ENCODE data around the gene IL1RAP.

DNA sequence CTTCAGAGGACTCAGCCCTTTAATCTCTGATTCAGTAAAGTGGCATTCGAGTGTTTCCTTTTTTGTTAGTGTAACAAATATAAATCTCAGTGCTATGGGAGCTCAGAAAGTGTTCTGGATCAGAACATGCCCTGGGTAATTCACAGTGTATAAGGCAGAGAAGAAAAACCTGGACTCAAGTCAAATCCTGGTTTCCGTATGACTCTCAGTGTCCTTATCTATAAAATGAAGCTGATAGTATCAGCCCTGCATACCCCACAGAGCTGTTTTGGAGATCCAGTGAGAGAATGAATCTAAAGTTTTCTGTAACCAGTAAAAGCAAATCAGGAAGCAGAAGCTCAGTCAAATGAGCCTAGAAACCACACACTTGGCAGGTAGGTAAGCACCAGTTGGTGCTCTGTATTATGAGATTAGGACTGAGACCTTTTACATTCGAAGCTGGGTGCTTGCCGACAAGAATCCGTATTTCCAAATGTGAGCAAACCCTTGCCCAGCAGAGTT lies 67.2 kb downstream of the IL1RAP start:
- TF ChIP-seq, protein P1, sequence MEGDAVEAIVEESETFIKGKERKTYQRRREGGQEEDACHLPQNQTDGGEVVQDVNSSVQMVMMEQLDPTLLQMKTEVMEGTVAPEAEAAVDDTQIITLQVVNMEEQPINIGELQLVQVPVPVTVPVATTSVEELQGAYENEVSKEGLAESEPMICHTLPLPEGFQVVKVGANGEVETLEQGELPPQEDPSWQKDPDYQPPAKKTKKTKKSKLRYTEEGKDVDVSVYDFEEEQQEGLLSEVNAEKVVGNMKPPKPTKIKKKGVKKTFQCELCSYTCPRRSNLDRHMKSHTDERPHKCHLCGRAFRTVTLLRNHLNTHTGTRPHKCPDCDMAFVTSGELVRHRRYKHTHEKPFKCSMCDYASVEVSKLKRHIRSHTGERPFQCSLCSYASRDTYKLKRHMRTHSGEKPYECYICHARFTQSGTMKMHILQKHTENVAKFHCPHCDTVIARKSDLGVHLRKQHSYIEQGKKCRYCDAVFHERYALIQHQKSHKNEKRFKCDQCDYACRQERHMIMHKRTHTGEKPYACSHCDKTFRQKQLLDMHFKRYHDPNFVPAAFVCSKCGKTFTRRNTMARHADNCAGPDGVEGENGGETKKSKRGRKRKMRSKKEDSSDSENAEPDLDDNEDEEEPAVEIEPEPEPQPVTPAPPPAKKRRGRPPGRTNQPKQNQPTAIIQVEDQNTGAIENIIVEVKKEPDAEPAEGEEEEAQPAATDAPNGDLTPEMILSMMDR (IDR thresholded peaks at IDR 0.05; ENCODE audit: poor library complexity) = no peak
- TF ChIP-seq EZH2phosphoT487 (IDR thresholded peaks at IDR 0.05; ENCODE audit: low read depth, severe bottlenecking, unreplicated experiment) (no peak), EZH2 (IDR thresholded peaks at IDR 0.05; ENCODE audit: borderline replicate concordance) (no peak)

Data from hepatocyte (in vitro differentiated cells).